K562 (cell line): ENCODE data around the gene IGSF3.
"Not testable (repeated sequence)": the region's sequence is repeated elsewhere in the genome, so short reads cannot be mapped to it uniquely, and the experiment has no call there.

Source experiments
- CBFB ChIP-seq: sonication (generic); formaldehyde crosslinking; IDR thresholded peaks from 2 replicates; pipeline ENCODE4 v1.4.0; 2020; ENCODE audit warnings: mild to moderate bottlenecking, missing genetic modification reagents
- DMBX1 ChIP-seq: fragments of 250-450 bp; sonication (Bioruptor Pico); IDR thresholded peaks from 2 replicates; pipeline ENCODE4 v1.8.0; 2022; ENCODE audit warnings: inconsistent platforms, mild to moderate bottlenecking, moderate library complexity, borderline replicate concordance
- KDM4B ChIP-seq, 2 experiments: fragments of 450-650 bp in 1 of 2; sonication (generic) in 1 of 2; IDR thresholded peaks; 2 replicates each; pipeline ENCODE4 v1.6.1; 2016 to 2017; ENCODE audit warnings: borderline replicate concordance in 2 of 2, antibody characterized with exemption in 1 of 2, low read depth in 1 of 2, mild to moderate bottlenecking in 1 of 2
- MYC ChIP-seq, 2 experiments: fragments of 250-450 bp in 1 of 2; sonication (Bioruptor Pico) in 1 of 2; IDR thresholded peaks; 2 replicates each; pipeline versions ENCODE4 v1.5.1 to v1.6.1; 2012 to 2021; ENCODE audit warnings: low read depth in 2 of 2, borderline replicate concordance in 1 of 2, improper control_type of control experiment in 1 of 2, low read length in 1 of 2, mild to moderate bottlenecking in 1 of 2, moderate library complexity in 1 of 2
- NFATC3 ChIP-seq: fragments of 450-650 bp; IDR thresholded peaks from 2 replicates; pipeline ENCODE4 v1.6.1; 2017; ENCODE audit warnings: mild to moderate bottlenecking
- ZBTB8A ChIP-seq: fragments of 450-650 bp; IDR thresholded peaks from 2 replicates; pipeline ENCODE4 v1.6.1; 2018; ENCODE audit warnings: mild to moderate bottlenecking, moderate library complexity; ENCODE audit not compliant: partially characterized antibody
- ZNF224 ChIP-seq: sonication (generic); formaldehyde crosslinking; IDR thresholded peaks from 2 replicates; pipeline ENCODE4 v1.8.0; 2022; ENCODE audit warnings: mild to moderate bottlenecking, missing genetic modification reagents
- ZNF263 ChIP-seq: sonication (generic); formaldehyde crosslinking; IDR thresholded peaks from 2 replicates; pipeline ENCODE4 v1.8.0; 2022; ENCODE audit warnings: mild to moderate bottlenecking, missing genetic modification reagents, borderline replicate concordance
- ZNF408 ChIP-seq: fragments of 250-450 bp; sonication (Bioruptor Pico); IDR thresholded peaks from 2 replicates; pipeline ENCODE4 v1.4.0; 2020; ENCODE audit warnings: low read depth, mild to moderate bottlenecking, moderate library complexity
- TF ChIP-seq, protein P1 (sequence below), 3 experiments: IDR thresholded peaks in 2 of 3; conservative IDR thresholded peaks in 1 of 3; 2 replicates each; pipeline ENCODE4 v1.5.1; 2011 to 2012; ENCODE audit warnings: low read length in 3 of 3, mild to moderate bottlenecking in 3 of 3, control low read depth in 2 of 3, improper control_type of control experiment in 1 of 3, inconsistent platforms in 1 of 3, low read depth in 1 of 3, mixed read lengths in 1 of 3, moderate library complexity in 1 of 3; ENCODE audit not compliant: insufficient read depth in 2 of 3
- TF ChIP-seq, protein P2 (sequence below): sonication (generic); formaldehyde crosslinking; IDR thresholded peaks from 2 replicates; pipeline ENCODE4 v1.8.1; 2023; ENCODE audit warnings: mild to moderate bottlenecking, missing genetic modification reagents, moderate library complexity

DNA sequence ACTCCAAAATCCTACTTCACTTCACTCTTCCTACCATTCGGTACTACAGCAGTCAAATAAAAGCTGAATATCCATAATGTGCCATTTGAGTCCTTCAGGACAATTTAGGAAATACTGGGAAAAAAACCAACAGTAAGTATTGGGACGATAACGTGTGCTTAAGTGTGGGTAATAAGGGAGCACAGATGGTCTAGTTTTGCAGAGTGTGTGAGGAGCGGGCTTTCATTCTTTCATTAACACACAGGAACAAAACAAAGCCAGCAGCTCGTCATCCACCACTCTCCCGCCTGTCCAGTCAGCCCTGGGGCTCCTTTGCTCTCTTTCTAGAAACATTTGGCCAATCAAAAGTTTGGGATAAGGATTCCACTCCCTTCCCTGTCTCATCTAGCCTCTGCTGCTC, 63.1 kb downstream of the IGSF3 start:
- not testable (repeated sequence) for TF ChIP-seq ZNF224 (CRISPR knock-in tag); ZNF263 (CRISPR knock-in tag); CBFB (CRISPR knock-in tag); DMBX1 (CRISPR knock-in tag); MYC (IDR thresholded peaks at IDR 0.05; ENCODE audit: low read depth, low read length); MYC (CRISPR knock-in tag; IDR thresholded peaks at IDR 0.05; ENCODE audit: borderline replicate concordance, low read depth); ZNF408 (CRISPR knock-in tag); NFATC3; ZBTB8A; KDM4B (IDR thresholded peaks at IDR 0.05; ENCODE audit: borderline replicate concordance in 2 of 2, low read depth in 1 of 2)
- TF ChIP-seq, protein P1, sequence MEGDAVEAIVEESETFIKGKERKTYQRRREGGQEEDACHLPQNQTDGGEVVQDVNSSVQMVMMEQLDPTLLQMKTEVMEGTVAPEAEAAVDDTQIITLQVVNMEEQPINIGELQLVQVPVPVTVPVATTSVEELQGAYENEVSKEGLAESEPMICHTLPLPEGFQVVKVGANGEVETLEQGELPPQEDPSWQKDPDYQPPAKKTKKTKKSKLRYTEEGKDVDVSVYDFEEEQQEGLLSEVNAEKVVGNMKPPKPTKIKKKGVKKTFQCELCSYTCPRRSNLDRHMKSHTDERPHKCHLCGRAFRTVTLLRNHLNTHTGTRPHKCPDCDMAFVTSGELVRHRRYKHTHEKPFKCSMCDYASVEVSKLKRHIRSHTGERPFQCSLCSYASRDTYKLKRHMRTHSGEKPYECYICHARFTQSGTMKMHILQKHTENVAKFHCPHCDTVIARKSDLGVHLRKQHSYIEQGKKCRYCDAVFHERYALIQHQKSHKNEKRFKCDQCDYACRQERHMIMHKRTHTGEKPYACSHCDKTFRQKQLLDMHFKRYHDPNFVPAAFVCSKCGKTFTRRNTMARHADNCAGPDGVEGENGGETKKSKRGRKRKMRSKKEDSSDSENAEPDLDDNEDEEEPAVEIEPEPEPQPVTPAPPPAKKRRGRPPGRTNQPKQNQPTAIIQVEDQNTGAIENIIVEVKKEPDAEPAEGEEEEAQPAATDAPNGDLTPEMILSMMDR (IDR thresholded peaks at IDR 0.05 in 2 of 3, conservative IDR thresholded peaks at IDR 0.05 in 1 of 3; ENCODE audit: insufficient read depth in 2 of 3, low read depth in 1 of 3, low read length in 3 of 3) = not testable (repeated sequence)
- TF ChIP-seq, protein P2, sequence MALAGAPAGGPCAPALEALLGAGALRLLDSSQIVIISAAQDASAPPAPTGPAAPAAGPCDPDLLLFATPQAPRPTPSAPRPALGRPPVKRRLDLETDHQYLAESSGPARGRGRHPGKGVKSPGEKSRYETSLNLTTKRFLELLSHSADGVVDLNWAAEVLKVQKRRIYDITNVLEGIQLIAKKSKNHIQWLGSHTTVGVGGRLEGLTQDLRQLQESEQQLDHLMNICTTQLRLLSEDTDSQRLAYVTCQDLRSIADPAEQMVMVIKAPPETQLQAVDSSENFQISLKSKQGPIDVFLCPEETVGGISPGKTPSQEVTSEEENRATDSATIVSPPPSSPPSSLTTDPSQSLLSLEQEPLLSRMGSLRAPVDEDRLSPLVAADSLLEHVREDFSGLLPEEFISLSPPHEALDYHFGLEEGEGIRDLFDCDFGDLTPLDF = not testable (repeated sequence)
